Coronary artery (tissue), 2 donors: Measurements from ENCODE around the gene OR5B17.

Experiments
- DNase-seq: peaks from one replicate; pipeline ENCODE4 v3.0.0-alpha.2; 2017; ENCODE audit warnings: low spot score
- H3K27ac ChIP-seq, 2 donors: fragments of 200-600 bp; sonication (generic); one replicate each; pipeline ENCODE4 v1.5.1; 2016 to 2019
- H3K4me3 ChIP-seq: fragments of 200-600 bp; sonication (generic); 2 replicates; pipeline ENCODE4 v1.5.1; 2016; ENCODE audit warnings: mild to moderate bottlenecking, moderate library complexity
- TF ChIP-seq, protein P1 (sequence below): fragments of 200-600 bp; sonication (generic); IDR thresholded peaks from one replicate; pipeline ENCODE4 v1.5.1; 2019; ENCODE audit warnings: antibody characterized with exemption

Gene OR5B17

DNA sequence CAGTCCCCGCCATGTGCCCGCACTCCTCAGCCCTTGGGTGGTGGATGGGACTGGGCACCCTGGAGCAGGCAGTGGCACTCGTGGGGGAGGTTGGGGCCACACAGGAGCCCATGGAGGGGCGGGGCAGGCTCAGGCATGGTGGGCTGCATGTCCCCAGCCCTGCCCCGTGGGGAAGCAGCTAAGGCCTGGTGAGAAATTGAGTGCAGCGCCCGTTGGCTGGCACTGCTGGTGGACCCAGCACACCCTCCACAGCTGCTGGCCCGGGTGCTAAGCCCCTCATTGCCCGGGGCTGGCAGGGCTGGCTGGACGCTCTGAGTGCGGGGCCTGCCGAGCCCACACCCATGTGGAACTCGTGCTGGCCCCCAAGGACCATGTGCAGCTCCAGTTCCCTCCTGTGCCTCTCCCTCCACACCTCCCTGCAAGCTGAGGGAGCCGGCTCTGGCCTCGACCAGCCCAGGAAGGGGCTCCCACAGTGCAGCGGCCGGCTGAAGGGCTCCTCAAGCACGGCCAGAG is 31.7 kb upstream of the OR5B17 start:
- Histone ChIP-seq H3K4me3 (no peak overlapping the region), H3K27ac (no peak overlapping the region)
- no peak for DNase-seq
- TF ChIP-seq, protein P1, sequence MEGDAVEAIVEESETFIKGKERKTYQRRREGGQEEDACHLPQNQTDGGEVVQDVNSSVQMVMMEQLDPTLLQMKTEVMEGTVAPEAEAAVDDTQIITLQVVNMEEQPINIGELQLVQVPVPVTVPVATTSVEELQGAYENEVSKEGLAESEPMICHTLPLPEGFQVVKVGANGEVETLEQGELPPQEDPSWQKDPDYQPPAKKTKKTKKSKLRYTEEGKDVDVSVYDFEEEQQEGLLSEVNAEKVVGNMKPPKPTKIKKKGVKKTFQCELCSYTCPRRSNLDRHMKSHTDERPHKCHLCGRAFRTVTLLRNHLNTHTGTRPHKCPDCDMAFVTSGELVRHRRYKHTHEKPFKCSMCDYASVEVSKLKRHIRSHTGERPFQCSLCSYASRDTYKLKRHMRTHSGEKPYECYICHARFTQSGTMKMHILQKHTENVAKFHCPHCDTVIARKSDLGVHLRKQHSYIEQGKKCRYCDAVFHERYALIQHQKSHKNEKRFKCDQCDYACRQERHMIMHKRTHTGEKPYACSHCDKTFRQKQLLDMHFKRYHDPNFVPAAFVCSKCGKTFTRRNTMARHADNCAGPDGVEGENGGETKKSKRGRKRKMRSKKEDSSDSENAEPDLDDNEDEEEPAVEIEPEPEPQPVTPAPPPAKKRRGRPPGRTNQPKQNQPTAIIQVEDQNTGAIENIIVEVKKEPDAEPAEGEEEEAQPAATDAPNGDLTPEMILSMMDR, result no peak

DNA sequence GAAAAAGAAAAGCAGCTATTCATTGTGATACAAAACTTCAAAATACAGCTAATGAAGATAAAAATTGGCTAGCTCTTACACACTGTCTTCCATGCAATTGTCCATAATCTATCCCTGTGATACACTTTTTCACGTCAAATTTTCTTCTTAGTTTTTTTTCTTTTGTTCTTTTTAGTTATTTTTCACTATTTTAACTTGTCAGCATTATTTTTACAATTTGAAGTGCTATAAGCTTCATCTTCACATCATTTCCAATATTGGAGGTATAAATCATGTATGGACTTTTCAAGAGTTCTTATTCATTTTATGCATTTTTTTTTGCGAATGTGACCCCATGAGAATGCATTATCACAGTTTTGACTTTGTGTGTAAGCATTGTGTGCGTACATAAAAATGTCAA is 4.1 kb downstream of the OR5B17 start:
- DNase-seq, result no peak
- no peak overlapping the region for H3K27ac ChIP-seq
- no peak overlapping the region for H3K4me3 ChIP-seq
- TF ChIP-seq, protein P1, result no peak

DNA sequence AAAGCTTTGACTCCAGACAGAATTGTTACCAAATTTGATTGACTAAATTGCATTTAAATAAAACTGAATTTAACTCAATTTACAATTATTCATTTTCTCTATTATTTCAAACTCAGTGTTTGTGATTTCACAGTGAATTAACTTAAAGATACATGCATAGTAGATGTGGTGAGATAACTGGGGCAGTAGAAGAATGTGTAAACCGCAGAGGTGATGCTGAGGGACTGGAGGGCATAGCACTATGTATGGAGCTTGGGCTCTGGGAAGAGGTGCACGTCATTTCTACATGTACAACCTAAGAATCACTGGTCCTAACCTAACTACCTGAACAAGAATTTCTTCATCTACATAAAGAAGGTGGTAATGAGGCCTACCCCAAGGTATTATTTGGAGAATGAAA is 13.7 kb downstream of the OR5B17 start:
- TF ChIP-seq, protein P1, result no peak
- no peak overlapping the region for H3K27ac ChIP-seq
- DNase-seq, result no peak
- no peak overlapping the region for H3K4me3 ChIP-seq

DNA sequence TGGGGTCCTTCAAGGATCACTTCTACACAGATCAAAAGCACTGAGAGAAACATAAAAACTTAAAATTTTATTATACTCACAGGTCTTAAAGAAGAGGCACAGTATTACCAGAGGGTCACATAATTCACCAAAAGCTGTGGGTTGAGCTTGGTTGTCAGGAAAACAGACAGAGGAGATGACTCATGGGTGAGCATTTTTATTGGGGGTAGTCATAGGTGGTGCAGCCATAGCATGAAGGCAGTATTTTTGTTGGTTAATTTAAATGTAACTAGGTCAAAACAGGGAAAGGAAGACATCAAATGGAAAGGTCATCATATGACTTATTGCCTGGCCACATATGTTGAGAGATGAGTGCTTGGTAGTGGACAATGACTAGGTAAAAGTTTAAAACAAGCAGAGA is 24.2 kb downstream of the OR5B17 start:
- DNase-seq, result no peak
- no peak overlapping the region for H3K27ac ChIP-seq
- TF ChIP-seq, protein P1, result no peak
- no peak overlapping the region for H3K4me3 ChIP-seq

DNA sequence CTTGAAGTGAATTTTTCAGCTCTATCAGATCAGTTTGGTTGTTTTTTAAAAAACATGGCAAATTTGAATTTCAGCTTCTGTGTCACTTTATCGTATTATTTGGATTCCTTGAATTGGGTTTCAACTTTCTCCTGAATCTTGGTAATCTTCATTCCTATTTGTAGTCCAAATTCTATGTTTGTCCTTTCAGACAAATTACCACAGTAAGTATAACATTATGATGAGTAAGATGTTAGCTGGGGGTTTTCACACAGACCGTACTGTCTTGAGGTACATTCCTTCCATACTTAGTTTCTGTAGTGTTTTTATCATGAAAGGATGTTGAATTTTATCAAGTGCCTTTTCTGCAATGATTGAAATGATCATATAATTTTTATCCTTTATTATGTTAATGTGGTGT is 28.0 kb downstream of the OR5B17 start:
- H3K4me3 ChIP-seq, result no peak overlapping the region
- TF ChIP-seq, protein P1, result no peak
- no peak for DNase-seq
- H3K27ac ChIP-seq, result no peak overlapping the region

DNA sequence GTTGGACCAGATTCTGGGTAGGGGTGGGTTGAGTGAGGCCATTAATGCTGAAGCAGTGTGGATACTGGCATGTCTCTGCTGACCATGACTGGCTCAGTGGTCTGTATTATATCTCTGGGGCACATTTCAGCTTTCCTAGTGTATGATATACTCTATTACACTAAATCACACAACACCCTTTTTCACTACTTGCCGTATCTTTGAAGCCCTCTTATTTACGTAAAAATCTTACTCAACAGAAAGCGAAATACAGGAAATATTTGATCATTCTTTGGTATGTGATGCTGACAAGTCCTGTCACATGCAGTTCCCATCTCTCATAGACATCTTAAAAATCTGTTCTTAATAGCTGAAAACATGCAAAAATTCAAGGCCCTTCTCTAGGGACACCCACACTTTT is 40.3 kb downstream of the OR5B17 start:
- Histone ChIP-seq H3K4me3 (no peak overlapping the region), H3K27ac (no peak overlapping the region)
- DNase-seq, result no peak
- TF ChIP-seq, protein P1, result no peak

DNA sequence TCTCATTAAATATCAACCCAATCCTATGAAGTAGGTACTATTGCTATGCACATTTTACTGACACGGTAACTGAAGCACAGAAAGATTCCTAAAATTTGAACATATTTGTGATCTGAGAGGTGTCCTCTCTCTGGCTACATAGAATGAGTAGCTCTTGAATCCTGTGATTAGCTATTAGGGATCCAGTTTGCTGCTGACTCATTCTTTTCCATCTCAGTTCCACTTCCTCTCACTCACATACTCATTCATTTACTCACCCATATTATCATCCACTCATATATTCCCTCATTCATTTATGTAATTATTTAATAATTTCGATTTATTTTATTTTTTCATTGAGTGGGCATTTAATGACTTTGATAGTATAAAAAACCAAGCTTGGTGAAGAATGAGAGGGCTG is 42.7 kb downstream of the OR5B17 start:
- no peak overlapping the region for H3K4me3 ChIP-seq
- H3K27ac ChIP-seq, result no peak overlapping the region
- TF ChIP-seq, protein P1, result no peak
- no peak for DNase-seq
